Fibroblast of the aortic adventitia (primary cell): Measurements from ENCODE around the gene USP43. TPM values are rescaled to one million over a fixed set of nuclear protein-coding genes. Genes with fewer than 3 reads are reported as not detected.

Experiments used
- DNase-seq: peaks from one replicate; pipeline ENCODE4 v3.0.0-alpha.2; 2010; ENCODE audit warnings: low read depth
- H3K4me3 ChIP-seq: 2 replicates; pipeline ENCODE4 v1.5.1; 2011; ENCODE audit warnings: low read depth, mild to moderate bottlenecking, control low read depth, low read length, moderate library complexity
- CTCF ChIP-seq: IDR thresholded peaks from 2 replicates; pipeline ENCODE4 v1.5.1; 2011; ENCODE audit warnings: mild to moderate bottlenecking, low read length, control low read depth, inconsistent platforms; ENCODE audit not compliant: insufficient read depth
- total RNA-seq: library from RNA; depleted of rRNA; stranded (reverse); fragments of >200 nt; gene quantifications from 2 replicates; pipeline ENCODE4 v1.2.3, GENCODE V29; 2012; ENCODE audit warnings: low replicate concordance

Gene USP43
- total RNA-seq, 1 donor: not detected

GRCh38 chr17:9693755-9694154 lies 48.4 kb downstream of the USP43 start:
- no peak for DNase-seq
- H3K4me3 ChIP-seq: no peak overlapping the region
- no peak for TF ChIP-seq CTCF

- H3K4me3 ChIP-seq: no peak overlapping the region
- DNase-seq: no peak
- TF ChIP-seq CTCF: no peak
Measured at GRCh38 chr17:9696279-9697044, 51.1 kb downstream of the USP43 start.

GRCh38 chr17:9700136-9700535 lies 54.8 kb downstream of the USP43 start:
- H3K4me3 ChIP-seq: no peak overlapping the region
- no peak for TF ChIP-seq CTCF
- DNase-seq: no peak

- no peak for TF ChIP-seq CTCF
- DNase-seq: no peak
- H3K4me3 ChIP-seq: no peak overlapping the region
Measured at GRCh38 chr17:9700754-9701476, 55.6 kb downstream of the USP43 start.

GRCh38 chr17:9702482-9702881 lies 57.2 kb downstream of the USP43 start:
- no peak for DNase-seq
- H3K4me3 ChIP-seq: no peak overlapping the region
- TF ChIP-seq CTCF: no peak

- no peak overlapping the region for H3K4me3 ChIP-seq
- DNase-seq: no peak
- TF ChIP-seq CTCF: no peak
Measured at GRCh38 chr17:9702914-9703780, 57.8 kb downstream of the USP43 start.
